ENCODE results near the gene DOCK9.

- no peak for TF ChIP-seq CTCF (IDR thresholded peaks at IDR 0.05)
- no peak for TF ChIP-seq POLR2AphosphoS5 (IDR thresholded peaks at IDR 0.05)
- TF ChIP-seq POLR2A (IDR thresholded peaks at IDR 0.05), result no peak
These were observed 24.4 kb upstream of the DOCK9 start for GRCh38 chr13:99002172-99002710.

Measured in prostate gland (tissue), 2 donors.